ENCODE measurements around the gene OR2V2. TPM values are rescaled to one million over a fixed set of nuclear protein-coding genes. Genes with fewer than 3 reads are reported as not detected.
A peak's percentile ranks its signal among the peaks of the same experiment; 100 is the strongest.
"Not testable (repeated sequence)": the region's sequence is repeated elsewhere in the genome, so short reads cannot be mapped to it uniquely, and the experiment has no call there.

Gene OR2V2, protein sequence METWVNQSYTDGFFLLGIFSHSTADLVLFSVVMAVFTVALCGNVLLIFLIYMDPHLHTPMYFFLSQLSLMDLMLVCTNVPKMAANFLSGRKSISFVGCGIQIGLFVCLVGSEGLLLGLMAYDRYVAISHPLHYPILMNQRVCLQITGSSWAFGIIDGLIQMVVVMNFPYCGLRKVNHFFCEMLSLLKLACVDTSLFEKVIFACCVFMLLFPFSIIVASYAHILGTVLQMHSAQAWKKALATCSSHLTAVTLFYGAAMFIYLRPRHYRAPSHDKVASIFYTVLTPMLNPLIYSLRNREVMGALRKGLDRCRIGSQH
- not detected for total RNA-seq
- polyA plus RNA-seq, result not detected
- long read RNA-seq, donor 1, result 0 reads
- long read RNA-seq, donor 2, result 0 reads
- long read RNA-seq, donor 3, result 0 reads
- long read RNA-seq, donor 4, result 0 reads
- long read RNA-seq, donor 5, result 0 reads
- long read RNA-seq, donor 6, result 0 reads
- long read RNA-seq, donor 7, result 0 reads
- long read RNA-seq, donor 8, result 0 reads
- long read RNA-seq, donor 9, result 0 reads
- long read RNA-seq, donor 10, partial matches to known transcripts, result 0 of 1 reads
- long read RNA-seq, donor 10, other reads (novel, unspliced or antisense), result 0 of 1 reads

DNA sequence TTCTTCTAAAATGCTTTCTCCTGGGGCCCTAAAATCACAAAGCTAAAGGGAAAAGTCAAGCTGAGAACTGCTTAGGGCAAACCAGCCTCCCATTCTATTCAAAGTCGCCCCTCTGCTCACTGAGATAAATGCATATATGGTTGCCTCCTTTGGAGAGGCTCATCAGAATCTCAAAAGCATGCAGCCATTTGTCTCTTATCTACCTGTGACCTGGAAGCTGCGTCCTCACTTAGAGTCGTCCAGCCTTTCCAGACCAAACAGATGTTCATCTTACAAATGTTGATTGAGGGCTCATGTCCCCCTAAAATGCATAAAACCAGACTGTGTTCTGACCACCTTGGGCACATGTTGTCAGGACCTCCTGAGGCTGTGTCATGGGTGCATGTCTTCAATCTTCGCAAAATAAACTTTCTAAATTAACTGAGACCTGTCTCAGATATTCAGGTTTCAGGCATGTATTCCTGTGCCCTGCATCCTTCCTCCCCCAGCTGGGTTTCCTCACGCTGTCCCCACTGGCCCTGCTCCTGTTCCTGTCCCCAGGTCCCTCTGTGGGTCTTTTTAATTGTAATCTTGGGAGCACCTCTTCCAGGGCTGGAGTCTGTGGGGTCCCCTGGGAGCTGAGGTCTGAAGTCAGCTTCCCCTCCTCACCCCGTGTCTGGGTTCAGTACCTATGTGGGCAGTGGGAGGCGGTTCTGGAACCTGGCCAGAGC lies at the start of gene OR2V2:
Gene OR2V2 (plus strand): TSS at position 660 of the 710 bp plus-strand sequence. CDS start 7,357 bp downstream, outside the sequence.
- 35 to 55% (median 46%) methylated on average over 5 to 7 of the region's 7 CpGs for WGBS, 4 donors
- H3K4me3 ChIP-seq; intact Hi-C loops (cut with DNase I); H3K36me3 ChIP-seq (replicated peaks in 1 of 2); H3K27ac ChIP-seq; H3K27me3 ChIP-seq; H3K4me1 ChIP-seq (replicated peaks in 1 of 2); H3K9me3 ChIP-seq (replicated peaks in 1 of 3): not testable (repeated sequence)
- peak in 1 of 7 donors; percentile 2 for DNase-seq

GRCh38 chr5:181097759-181098491 lies 49.5 kb upstream of the OR2V2 start:
- H3K27ac ChIP-seq; H3K4me3 ChIP-seq; H3K4me1 ChIP-seq (replicated peaks in 1 of 2); intact Hi-C loops (cut with DNase I); DNase-seq; H3K9me3 ChIP-seq (replicated peaks in 1 of 3); H3K36me3 ChIP-seq (replicated peaks in 1 of 2): not testable (repeated sequence)
- H3K27me3 ChIP-seq, result peaks cover 24% of the 10 kb centered on the region
- no CpG with 5 or more reads among the region's 56 CpGs for WGBS, 4 donors

- Histone ChIP-seq H3K27me3 (peaks cover 17% of the 10 kb centered on the region), H3K4me3 (no peak overlapping the region), H3K36me3 (replicated peaks in 1 of 2) (no peaks in the 10 kb centered on the region), H3K27ac (no peak overlapping the region), H3K4me1 (replicated peaks in 1 of 2) (no peaks in the 10 kb centered on the region), H3K9me3 (replicated peaks in 1 of 3) (no peaks in the 10 kb centered on the region)
- intact Hi-C loops (cut with DNase I), result no loop called here
- TF ChIP-seq, protein P1, sequence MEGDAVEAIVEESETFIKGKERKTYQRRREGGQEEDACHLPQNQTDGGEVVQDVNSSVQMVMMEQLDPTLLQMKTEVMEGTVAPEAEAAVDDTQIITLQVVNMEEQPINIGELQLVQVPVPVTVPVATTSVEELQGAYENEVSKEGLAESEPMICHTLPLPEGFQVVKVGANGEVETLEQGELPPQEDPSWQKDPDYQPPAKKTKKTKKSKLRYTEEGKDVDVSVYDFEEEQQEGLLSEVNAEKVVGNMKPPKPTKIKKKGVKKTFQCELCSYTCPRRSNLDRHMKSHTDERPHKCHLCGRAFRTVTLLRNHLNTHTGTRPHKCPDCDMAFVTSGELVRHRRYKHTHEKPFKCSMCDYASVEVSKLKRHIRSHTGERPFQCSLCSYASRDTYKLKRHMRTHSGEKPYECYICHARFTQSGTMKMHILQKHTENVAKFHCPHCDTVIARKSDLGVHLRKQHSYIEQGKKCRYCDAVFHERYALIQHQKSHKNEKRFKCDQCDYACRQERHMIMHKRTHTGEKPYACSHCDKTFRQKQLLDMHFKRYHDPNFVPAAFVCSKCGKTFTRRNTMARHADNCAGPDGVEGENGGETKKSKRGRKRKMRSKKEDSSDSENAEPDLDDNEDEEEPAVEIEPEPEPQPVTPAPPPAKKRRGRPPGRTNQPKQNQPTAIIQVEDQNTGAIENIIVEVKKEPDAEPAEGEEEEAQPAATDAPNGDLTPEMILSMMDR (IDR thresholded peaks at IDR 0.05), result no peak
- no peak for TF ChIP-seq POLR2A (IDR thresholded peaks at IDR 0.05)
- WGBS, 4 donors, result 20 to 26% (median 22%) methylated on average over 11 to 21 of the region's 22 CpGs
- DNase-seq, result no peak
Measured at GRCh38 chr5:181098762-181099601, 48.4 kb upstream of the OR2V2 start.

- no peak for TF ChIP-seq POLR2A (IDR thresholded peaks at IDR 0.05)
- TF ChIP-seq, protein P1 (IDR thresholded peaks at IDR 0.05), result no peak
- no peak overlapping the region for H3K27ac ChIP-seq
- no peak for DNase-seq
- peaks cover 17% of the 10 kb centered on the region for H3K27me3 ChIP-seq
- H3K36me3 ChIP-seq (replicated peaks in 1 of 2), result no peaks in the 10 kb centered on the region
- H3K4me1 ChIP-seq (replicated peaks in 1 of 2), result no peaks in the 10 kb centered on the region
- no peaks in the 10 kb centered on the region for H3K9me3 ChIP-seq (replicated peaks in 1 of 3)
- WGBS, 4 donors, result 52 to 65% (median 61%) methylated on average over 9 to 11 of the region's 11 CpGs
- intact Hi-C loops (cut with DNase I), result no loop called here
- H3K4me3 ChIP-seq, result no peak overlapping the region
Measured at GRCh38 chr5:181099602-181100086, 47.7 kb upstream of the OR2V2 start.
